ENCODE results near the gene RBMS3. TPM values are rescaled to one million over a fixed set of nuclear protein-coding genes. Genes with fewer than 3 reads are reported as not detected.

Gene RBMS3
- total and polyA plus RNA-seq, 9 donors: 11.6 to 79.2 (median 63.1) TPM

DNA sequence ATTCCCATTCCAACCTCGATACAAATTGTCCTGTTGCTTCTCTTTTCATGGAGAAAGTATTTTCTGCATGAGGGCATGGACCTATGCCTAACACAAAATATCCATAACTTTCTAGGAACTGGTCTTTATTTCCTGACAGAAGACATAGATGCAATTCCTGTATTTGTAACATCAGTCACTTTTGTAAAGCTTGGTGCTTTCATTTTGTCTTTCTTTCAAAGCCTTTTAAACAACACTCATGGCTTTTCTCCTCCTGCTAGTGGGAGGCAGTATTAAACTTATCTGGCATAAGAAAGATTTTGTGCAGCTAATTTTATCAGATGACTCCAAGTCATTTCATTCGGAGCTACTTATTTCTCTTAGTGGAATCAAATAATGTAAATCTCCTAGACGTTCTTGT, 616.0 kb downstream of the RBMS3 start:
- 61 to 73% (median 72%) methylated on average over 3 of the region's 3 CpGs for WGBS, 3 donors
- no peaks in the 10 kb centered on the region for H3K9me3 ChIP-seq
- no peaks in the 10 kb centered on the region for H3K36me3 ChIP-seq
- H3K27me3 ChIP-seq: no peaks in the 10 kb centered on the region
- H3K4me1 ChIP-seq (ENCODE audit: insufficient read depth): peaks cover 2% of the 10 kb centered on the region
- no peak overlapping the region for H3K27ac ChIP-seq
- intact Hi-C loops (cut with DNase I): no loop called here
- H3K4me3 ChIP-seq: no peak overlapping the region
- TF ChIP-seq CTCF (IDR thresholded peaks at IDR 0.05) (no peak), EP300 (IDR thresholded peaks at IDR 0.05) (no peak), POLR2A (IDR thresholded peaks at IDR 0.05) (no peak)
- no peak for DNase-seq

DNA sequence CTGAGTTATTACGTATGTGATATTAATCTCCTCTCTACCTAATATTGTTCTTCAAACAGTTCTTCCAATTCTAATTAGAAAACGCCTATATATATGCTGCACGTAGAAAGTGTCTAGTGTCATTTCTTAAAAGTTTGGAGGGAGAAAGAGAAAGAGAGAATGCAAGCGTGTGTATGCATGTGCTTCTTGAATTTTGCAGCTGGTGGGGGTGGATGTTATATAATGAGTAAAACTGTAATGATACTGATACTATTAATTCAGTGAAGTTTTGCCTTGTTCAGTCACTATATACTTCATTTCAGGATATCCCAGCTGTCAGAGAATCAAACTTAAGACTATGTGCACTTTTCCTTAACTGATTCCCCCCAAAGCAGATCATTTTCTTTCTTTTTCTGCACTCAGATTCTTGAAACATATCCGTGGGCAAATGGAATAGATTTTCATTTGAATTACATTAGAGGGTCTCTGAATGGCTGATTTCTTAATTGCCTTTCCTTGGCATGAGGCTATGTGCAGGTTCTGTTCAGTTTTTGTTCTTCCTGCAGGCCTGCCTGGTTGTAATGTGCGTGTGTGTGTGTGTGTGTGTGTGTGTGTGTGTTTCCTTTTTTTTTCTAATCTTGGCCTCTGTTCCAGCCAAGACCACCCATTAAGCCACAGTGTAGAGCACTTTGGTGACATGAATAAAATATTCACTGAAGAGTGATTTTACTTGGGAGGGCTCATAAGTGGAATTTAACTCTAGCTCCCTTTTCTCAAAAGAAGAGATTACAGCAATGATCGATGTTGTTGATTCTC, 617.5 kb downstream of the RBMS3 start:
- Histone ChIP-seq H3K36me3 (no peaks in the 10 kb centered on the region), H3K27me3 (no peaks in the 10 kb centered on the region), H3K27ac (no peak overlapping the region), H3K9me3 (no peaks in the 10 kb centered on the region), H3K4me1 (ENCODE audit: insufficient read depth) (peaks cover 2% of the 10 kb centered on the region), H3K4me3 (no peak overlapping the region)
- no peak for TF ChIP-seq CTCF (IDR thresholded peaks at IDR 0.05)
- TF ChIP-seq POLR2A (IDR thresholded peaks at IDR 0.05): no peak
- TF ChIP-seq EP300 (IDR thresholded peaks at IDR 0.05): no peak
- DNase-seq: no peak
- intact Hi-C loops (cut with DNase I): no loop called here
- WGBS, 3 donors: 62 to 70% (median 66%) methylated on average over 7 of the region's 7 CpGs

DNA sequence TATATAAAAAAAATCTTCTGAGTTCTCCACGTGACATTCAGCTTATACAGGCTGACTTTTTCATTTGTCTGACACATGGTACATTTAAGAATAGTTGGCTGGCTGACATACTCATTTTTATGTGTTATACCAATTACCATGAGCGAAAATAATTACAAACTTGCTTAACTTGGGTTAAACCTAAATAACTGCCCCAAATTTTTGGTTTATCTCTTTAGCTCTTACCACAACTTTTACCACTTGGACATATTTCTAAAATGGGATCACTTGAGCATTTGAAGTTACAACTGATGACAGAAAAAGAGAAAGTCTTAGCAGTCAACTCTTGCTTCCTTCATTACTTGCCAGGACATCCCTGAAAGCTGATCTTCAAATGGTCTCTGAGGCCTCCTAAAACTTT, 618.1 kb downstream of the RBMS3 start:
- H3K4me3 ChIP-seq: no peak overlapping the region
- 67 to 79% (median 69%) methylated on average over 2 of the region's 2 CpGs for WGBS, 3 donors
- no peak for DNase-seq
- intact Hi-C loops (cut with DNase I): no loop called here
- H3K27me3 ChIP-seq: no peaks in the 10 kb centered on the region
- no peaks in the 10 kb centered on the region for H3K36me3 ChIP-seq
- H3K4me1 ChIP-seq (ENCODE audit: insufficient read depth): peaks cover 2% of the 10 kb centered on the region
- no peak overlapping the region for H3K27ac ChIP-seq
- no peaks in the 10 kb centered on the region for H3K9me3 ChIP-seq
- TF ChIP-seq CTCF (IDR thresholded peaks at IDR 0.05) (no peak), POLR2A (IDR thresholded peaks at IDR 0.05) (no peak), EP300 (IDR thresholded peaks at IDR 0.05) (no peak)

GRCh38 chr3:29901097-29901496, 620.2 kb downstream of the RBMS3 start:
- no peak overlapping the region for H3K4me3 ChIP-seq
- no peak for DNase-seq
- intact Hi-C loops (cut with DNase I): no loop called here
- no peaks in the 10 kb centered on the region for H3K36me3 ChIP-seq
- no peak overlapping the region for H3K27ac ChIP-seq
- no peaks in the 10 kb centered on the region for H3K27me3 ChIP-seq
- 16 to 42% (median 28%) methylated on average over 2 of the region's 2 CpGs for WGBS, 3 donors
- peaks cover 2% of the 10 kb centered on the region for H3K4me1 ChIP-seq (ENCODE audit: insufficient read depth)
- H3K9me3 ChIP-seq: no peaks in the 10 kb centered on the region
- TF ChIP-seq POLR2A (IDR thresholded peaks at IDR 0.05) (no peak), CTCF (IDR thresholded peaks at IDR 0.05) (no peak), EP300 (IDR thresholded peaks at IDR 0.05) (no peak)
